ENCODE results near the gene ALDH4A1. TPM values are rescaled to one million over a fixed set of nuclear protein-coding genes. Genes with fewer than 3 reads are reported as not detected.

ALDH4A1 gene
- total and polyA plus RNA-seq, 4 donors, result 13.7 to 31.2 (median 23.5) TPM

DNA sequence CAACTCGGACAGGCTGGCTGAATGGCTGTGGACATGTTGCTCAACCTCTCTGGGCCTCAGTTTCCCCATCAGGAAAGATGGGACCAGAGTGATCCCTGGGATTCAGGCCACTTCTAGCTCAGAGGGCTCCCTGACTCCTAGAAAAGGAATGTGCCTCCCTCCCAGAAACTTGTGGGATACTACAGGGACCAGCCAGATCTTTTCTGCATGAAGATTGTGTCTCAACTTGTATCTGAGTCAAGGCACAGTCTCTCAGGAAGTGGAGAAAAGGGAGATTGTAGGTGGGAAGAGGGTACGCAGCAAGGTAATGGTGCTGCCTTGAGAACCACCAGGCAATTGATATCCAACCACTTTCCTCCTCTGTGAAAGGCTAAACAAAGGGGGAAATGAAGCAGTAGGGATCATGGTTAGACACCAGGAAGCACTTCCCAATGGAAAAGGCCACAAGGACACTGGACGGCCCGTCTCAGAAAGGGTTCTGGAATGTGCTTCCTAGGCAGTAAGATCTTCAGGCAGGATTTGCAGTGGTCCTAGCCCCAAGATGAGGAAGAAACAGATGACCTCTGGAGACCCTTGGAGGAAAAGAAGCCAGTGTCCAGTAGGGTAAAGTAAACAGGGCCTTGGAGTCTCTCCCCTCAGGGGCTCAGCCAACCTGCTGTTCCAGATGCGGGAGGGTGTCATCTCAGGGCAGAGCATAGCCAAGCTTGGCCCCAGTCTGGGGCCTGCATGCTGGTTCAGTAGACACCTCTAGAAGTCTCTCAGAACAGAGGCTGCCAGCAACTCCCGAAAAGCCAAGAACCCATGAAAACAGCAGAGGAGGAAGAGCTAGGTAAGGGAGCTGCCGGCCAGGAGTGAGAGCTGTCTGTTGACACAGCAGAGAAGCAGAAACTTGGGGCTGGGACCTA is 37.3 kb upstream of the ALDH4A1 start:
- Histone ChIP-seq H3K27me3 (ENCODE audit: control insufficient read depth, insufficient read depth, low read length) (no peaks in the 10 kb centered on the region), H3K9me3 (ENCODE audit: control insufficient read depth, insufficient read depth, low read length) (no peaks in the 10 kb centered on the region), H3K4me1 (ENCODE audit: control insufficient read depth, insufficient read depth, low read length) (peaks cover 98% of the 10 kb centered on the region), H3K4me3 (ENCODE audit: low read depth, low read length) (no peak overlapping the region), H3K27ac (ENCODE audit: low read depth, low read length) (no peak overlapping the region), H3K36me3 (ENCODE audit: control insufficient read depth, insufficient read depth, low read length) (peaks cover 10% of the 10 kb centered on the region)
- DNase-seq (ENCODE audit: low read depth in 4 of 6, low spot score in 6 of 6), result no peak
- WGBS (ENCODE audit: insufficient coverage), result 79% methylated on average over 6 of the region's 7 CpGs

DNA sequence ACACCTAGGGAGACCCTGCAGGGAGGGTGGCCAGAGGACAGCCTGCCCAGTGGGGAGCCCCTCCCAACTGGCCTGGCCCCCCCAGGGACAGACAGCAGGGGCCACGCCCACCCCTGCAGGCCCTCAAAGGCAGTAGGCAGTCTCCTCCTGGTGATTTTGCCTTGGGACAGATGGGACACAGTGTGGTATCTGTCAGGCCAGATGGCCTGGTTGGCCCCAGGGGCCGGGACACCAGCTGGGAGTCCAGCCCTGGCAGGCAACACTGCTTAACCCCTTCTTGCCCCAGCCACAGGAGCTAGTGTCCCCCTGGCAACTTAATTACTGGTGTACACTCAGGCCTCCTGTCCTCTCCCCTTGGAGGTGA is 36.3 kb upstream of the ALDH4A1 start:
- WGBS (ENCODE audit: insufficient coverage), result 21% methylated on average over 2 of the region's 2 CpGs
- no peak overlapping the region for H3K27ac ChIP-seq (ENCODE audit: low read depth, low read length)
- no peak overlapping the region for H3K4me3 ChIP-seq (ENCODE audit: low read depth, low read length)

DNA sequence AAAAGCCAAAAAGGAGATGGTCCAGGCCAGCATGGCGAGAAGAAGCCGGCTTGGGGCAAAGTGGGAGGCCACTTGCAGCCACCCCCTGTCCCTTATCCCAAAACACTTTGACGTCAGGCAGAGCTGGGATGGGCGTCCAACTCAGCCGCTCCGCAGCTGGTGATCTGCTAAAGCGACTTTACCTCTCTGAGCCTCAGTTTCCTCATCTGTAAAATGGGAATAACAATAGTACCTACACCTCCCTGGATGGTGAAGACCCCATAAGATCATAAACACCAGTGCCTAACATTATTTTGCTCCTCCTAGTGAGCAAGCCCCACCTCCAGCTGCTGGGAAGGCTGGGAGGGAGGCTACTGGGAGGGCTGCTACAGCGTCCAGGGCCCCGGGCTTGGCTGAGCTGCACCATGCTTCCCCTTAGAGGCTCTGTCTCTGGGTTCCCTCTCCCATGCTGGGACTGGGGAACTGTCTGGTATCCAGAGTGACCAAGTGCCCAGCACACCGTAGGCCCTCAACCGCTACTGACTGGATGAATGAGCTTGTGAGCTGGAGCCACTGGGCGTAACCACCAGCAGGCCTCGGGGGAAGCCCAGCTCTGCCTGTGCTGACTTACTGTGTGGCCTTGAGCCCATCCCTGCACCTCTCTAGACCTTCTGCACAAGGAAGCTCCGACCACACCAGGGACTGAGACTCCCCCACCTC is 35.8 kb upstream of the ALDH4A1 start:
- peaks cover 4% of the 10 kb centered on the region for H3K36me3 ChIP-seq (ENCODE audit: control insufficient read depth, insufficient read depth, low read length)
- no peak for DNase-seq (ENCODE audit: low read depth in 4 of 6, low spot score in 6 of 6)
- H3K9me3 ChIP-seq (ENCODE audit: control insufficient read depth, insufficient read depth, low read length), result no peaks in the 10 kb centered on the region
- H3K4me1 ChIP-seq (ENCODE audit: control insufficient read depth, insufficient read depth, low read length), result peaks cover 95% of the 10 kb centered on the region
- H3K4me3 ChIP-seq (ENCODE audit: low read depth, low read length), result no peak overlapping the region
- WGBS (ENCODE audit: insufficient coverage), result 75% methylated on average over 14 of the region's 14 CpGs
- H3K27ac ChIP-seq (ENCODE audit: low read depth, low read length), result no peak overlapping the region
- no peaks in the 10 kb centered on the region for H3K27me3 ChIP-seq (ENCODE audit: control insufficient read depth, insufficient read depth, low read length)

More for the DNA sequence above, 36.3 kb upstream of the ALDH4A1 start:
- no peak for DNase-seq (ENCODE audit: low read depth in 4 of 6, low spot score in 6 of 6)
- Histone ChIP-seq H3K9me3 (ENCODE audit: control insufficient read depth, insufficient read depth, low read length) (no peaks in the 10 kb centered on the region), H3K4me1 (ENCODE audit: control insufficient read depth, insufficient read depth, low read length) (peaks cover 94% of the 10 kb centered on the region), H3K27me3 (ENCODE audit: control insufficient read depth, insufficient read depth, low read length) (no peaks in the 10 kb centered on the region), H3K36me3 (ENCODE audit: control insufficient read depth, insufficient read depth, low read length) (peaks cover 9% of the 10 kb centered on the region)

DNA sequence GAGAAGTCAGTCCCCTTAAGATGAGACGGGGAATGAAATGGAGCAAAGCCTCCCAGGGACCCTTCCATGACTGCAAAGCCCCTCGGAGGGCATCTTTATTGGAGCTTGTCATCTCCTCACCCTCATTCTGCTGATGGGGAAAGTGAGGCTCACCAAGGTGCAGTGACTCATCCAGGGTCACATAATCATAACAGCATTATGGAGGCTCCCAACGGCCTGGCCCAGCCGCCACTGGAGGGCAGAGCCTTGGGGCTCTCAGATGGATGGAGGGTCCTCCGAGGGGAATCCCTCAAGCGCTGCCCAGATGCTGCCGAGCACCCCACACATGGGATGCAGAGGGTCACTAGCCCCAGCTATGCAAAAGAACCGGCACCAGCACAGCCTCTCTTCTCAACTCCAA is 35.2 kb upstream of the ALDH4A1 start:
- H3K27ac ChIP-seq (ENCODE audit: low read depth, low read length), result no peak overlapping the region
- WGBS (ENCODE audit: insufficient coverage), result 74% methylated on average over 8 of the region's 8 CpGs
- no peak for DNase-seq (ENCODE audit: low read depth in 4 of 6, low spot score in 6 of 6)

DNA sequence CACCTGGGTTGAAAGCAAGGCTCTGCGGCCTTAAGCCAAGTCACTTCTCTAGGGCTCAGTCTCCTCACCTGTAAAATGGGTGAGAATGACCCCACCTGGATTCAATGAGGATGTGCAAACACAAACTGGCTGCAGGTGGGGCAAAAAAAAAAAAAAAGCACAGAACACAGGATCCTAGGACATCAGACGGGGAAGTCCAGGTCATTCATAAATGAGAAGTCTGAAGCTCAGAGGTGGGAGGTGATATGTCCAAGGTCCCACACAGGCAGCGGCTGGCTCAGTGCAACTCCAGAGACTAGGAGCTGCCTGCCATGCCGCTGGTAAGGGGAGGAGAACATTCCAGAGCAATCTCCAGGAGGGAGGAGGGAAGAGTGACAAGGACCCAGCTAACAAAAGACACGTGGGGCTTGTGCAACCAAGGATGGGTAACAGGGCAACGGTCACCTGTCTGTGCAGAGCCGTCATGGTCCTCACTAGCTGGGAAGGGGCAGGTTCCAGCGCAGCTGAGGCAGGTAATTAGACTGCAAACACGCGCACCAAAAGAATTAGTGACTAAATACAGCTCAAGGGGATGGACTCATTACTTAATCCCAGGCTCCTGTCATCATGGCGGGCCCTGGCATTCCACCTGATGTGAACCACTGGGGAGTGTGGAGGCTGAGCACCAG is 34.6 kb upstream of the ALDH4A1 start:
- peaks cover 95% of the 10 kb centered on the region for H3K4me1 ChIP-seq (ENCODE audit: control insufficient read depth, insufficient read depth, low read length)

More for the DNA sequence above, 35.2 kb upstream of the ALDH4A1 start:
- Histone ChIP-seq H3K4me3 (ENCODE audit: low read depth, low read length) (no peak overlapping the region), H3K4me1 (ENCODE audit: control insufficient read depth, insufficient read depth, low read length) (peaks cover 95% of the 10 kb centered on the region), H3K27me3 (ENCODE audit: control insufficient read depth, insufficient read depth, low read length) (no peaks in the 10 kb centered on the region), H3K36me3 (ENCODE audit: control insufficient read depth, insufficient read depth, low read length) (peaks cover 3% of the 10 kb centered on the region), H3K9me3 (ENCODE audit: control insufficient read depth, insufficient read depth, low read length) (no peaks in the 10 kb centered on the region)

DNA sequence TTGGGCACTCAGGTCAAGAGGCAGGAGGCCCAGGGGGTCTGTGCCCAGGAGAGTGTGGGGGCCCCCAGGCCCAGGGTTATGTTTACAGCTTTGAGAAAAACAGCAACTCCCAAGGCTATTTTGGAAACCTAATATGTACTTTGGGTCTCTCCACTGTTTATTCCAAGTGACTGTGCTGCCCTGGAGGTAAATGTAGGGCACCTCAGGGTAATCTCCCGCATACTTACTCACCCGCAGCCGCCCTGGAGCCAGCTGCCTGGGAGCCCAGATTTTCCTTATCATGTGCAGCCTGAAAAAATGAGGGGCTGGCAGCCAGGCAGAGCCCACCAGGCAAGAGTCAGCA is 34.1 kb upstream of the ALDH4A1 start:
- Histone ChIP-seq H3K36me3 (ENCODE audit: control insufficient read depth, insufficient read depth, low read length) (peaks cover 3% of the 10 kb centered on the region), H3K9me3 (ENCODE audit: control insufficient read depth, insufficient read depth, low read length) (no peaks in the 10 kb centered on the region), H3K27me3 (ENCODE audit: control insufficient read depth, insufficient read depth, low read length) (no peaks in the 10 kb centered on the region), H3K27ac (ENCODE audit: low read depth, low read length) (no peak overlapping the region), H3K4me1 (ENCODE audit: control insufficient read depth, insufficient read depth, low read length) (peaks cover 95% of the 10 kb centered on the region), H3K4me3 (ENCODE audit: low read depth, low read length) (no peak overlapping the region)
- WGBS (ENCODE audit: insufficient coverage), result 79% methylated on average over 3 of the region's 3 CpGs
- DNase-seq (ENCODE audit: low read depth in 4 of 6, low spot score in 6 of 6), result no peak

More for the DNA sequence above, 34.6 kb upstream of the ALDH4A1 start:
- H3K9me3 ChIP-seq (ENCODE audit: control insufficient read depth, insufficient read depth, low read length), result no peaks in the 10 kb centered on the region
- H3K27ac ChIP-seq (ENCODE audit: low read depth, low read length), result no peak overlapping the region
- H3K36me3 ChIP-seq (ENCODE audit: control insufficient read depth, insufficient read depth, low read length), result peaks cover 3% of the 10 kb centered on the region
- WGBS (ENCODE audit: insufficient coverage), result 71% methylated on average over 8 of the region's 11 CpGs
- H3K27me3 ChIP-seq (ENCODE audit: control insufficient read depth, insufficient read depth, low read length), result no peaks in the 10 kb centered on the region
- no peak overlapping the region for H3K4me3 ChIP-seq (ENCODE audit: low read depth, low read length)
- DNase-seq (ENCODE audit: low read depth in 4 of 6, low spot score in 6 of 6), result no peak

DNA sequence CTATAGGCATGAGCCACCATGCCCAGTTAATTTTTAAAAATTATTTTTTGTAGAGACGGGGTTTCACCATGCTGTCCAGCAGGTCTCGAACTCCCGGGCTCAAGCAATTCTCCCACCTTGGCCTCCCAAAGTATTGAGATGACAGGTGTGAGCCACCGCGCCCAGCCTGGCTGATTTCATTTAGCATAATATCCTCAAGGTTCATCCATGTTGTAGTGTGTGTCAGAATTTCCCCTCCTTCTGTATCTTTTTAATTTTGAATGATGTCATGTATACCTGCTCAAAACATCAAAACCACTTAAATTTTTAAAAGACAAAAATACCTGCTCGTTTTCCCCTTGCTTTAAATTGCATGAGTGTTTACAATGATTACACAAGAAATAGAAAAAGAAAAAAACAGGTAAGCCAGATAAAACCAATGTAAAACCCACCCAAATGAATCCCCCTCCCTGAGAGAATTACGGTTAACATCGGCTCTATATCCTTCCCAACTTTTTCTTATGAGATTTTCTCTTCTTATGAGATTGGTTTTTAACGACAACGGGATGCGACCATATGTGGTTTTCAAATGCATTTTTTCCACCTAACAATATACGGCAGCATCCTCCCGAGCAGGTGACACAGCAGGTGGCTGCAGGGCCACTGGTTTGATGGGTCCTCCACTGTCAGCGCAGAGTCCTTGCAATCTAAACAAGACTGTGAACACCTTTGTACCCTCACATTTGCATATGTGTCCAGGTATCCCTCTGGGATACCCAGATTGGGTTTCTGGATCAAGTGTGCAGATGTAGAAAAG is 32.0 kb upstream of the ALDH4A1 start:
- peaks cover 78% of the 10 kb centered on the region for H3K4me1 ChIP-seq (ENCODE audit: control insufficient read depth, insufficient read depth, low read length)
- H3K27ac ChIP-seq (ENCODE audit: low read depth, low read length), result no peak overlapping the region
- DNase-seq (ENCODE audit: low read depth in 4 of 6, low spot score in 6 of 6), result no peak
- 67% methylated on average over 4 of the region's 14 CpGs for WGBS (ENCODE audit: insufficient coverage)
- no peaks in the 10 kb centered on the region for H3K27me3 ChIP-seq (ENCODE audit: control insufficient read depth, insufficient read depth, low read length)
- H3K9me3 ChIP-seq (ENCODE audit: control insufficient read depth, insufficient read depth, low read length), result no peaks in the 10 kb centered on the region
- no peak overlapping the region for H3K4me3 ChIP-seq (ENCODE audit: low read depth, low read length)
- H3K36me3 ChIP-seq (ENCODE audit: control insufficient read depth, insufficient read depth, low read length), result peaks cover 6% of the 10 kb centered on the region

DNA sequence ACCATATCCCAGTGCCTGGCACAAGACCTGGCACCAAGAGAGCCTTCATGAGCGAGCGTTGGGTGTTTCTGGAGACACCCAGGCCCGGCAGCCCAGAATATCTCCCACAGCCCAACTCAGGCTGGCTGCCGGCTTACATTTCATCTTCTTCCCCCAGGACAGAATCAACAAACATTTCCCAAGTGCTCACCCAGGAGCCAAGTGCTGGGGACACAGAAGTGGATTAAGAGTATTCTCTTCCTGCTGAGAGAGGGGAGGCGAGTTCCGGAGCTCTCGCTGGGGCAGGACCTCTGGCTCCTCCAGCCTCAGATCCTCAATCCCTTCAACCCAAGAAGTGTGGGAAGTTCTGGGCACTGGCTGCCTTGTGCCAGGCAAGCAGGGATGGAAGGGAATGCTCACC is 30.5 kb upstream of the ALDH4A1 start:
- Histone ChIP-seq H3K27me3 (ENCODE audit: control insufficient read depth, insufficient read depth, low read length) (no peaks in the 10 kb centered on the region), H3K4me3 (ENCODE audit: low read depth, low read length) (no peak overlapping the region), H3K4me1 (ENCODE audit: control insufficient read depth, insufficient read depth, low read length) (peaks cover 78% of the 10 kb centered on the region), H3K9me3 (ENCODE audit: control insufficient read depth, insufficient read depth, low read length) (no peaks in the 10 kb centered on the region), H3K36me3 (ENCODE audit: control insufficient read depth, insufficient read depth, low read length) (peaks cover 6% of the 10 kb centered on the region), H3K27ac (ENCODE audit: low read depth, low read length) (no peak overlapping the region)
- DNase-seq (ENCODE audit: low read depth in 4 of 6, low spot score in 6 of 6), result no peak
- WGBS (ENCODE audit: insufficient coverage), result 92% methylated on average over 2 of the region's 7 CpGs

DNA sequence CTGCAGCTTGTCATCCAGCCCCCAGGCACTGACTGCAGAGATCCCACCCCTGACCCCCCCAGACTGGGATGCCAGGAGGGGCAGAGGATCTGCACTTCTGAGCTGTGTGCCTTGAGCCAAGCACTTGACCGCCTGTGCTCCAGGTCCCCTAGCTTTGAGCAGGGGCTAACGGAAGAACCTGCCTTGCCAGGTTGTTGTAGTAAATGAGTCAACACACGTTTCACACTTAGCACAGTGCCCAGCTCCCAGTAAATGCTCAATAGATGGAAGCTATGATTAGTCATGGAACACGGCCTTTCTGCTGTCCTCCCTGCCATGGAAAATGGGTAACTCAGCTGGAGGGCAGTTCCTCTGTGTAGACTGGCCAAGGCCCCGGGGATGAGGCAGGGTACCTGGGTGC is 30.0 kb upstream of the ALDH4A1 start:
- Histone ChIP-seq H3K4me1 (ENCODE audit: control insufficient read depth, insufficient read depth, low read length) (peaks cover 78% of the 10 kb centered on the region), H3K27ac (ENCODE audit: low read depth, low read length) (no peak overlapping the region), H3K27me3 (ENCODE audit: control insufficient read depth, insufficient read depth, low read length) (no peaks in the 10 kb centered on the region), H3K4me3 (ENCODE audit: low read depth, low read length) (no peak overlapping the region), H3K9me3 (ENCODE audit: control insufficient read depth, insufficient read depth, low read length) (no peaks in the 10 kb centered on the region), H3K36me3 (ENCODE audit: control insufficient read depth, insufficient read depth, low read length) (peaks cover 8% of the 10 kb centered on the region)
- no peak for DNase-seq (ENCODE audit: low read depth in 4 of 6, low spot score in 6 of 6)
- WGBS (ENCODE audit: insufficient coverage), result 25% methylated on average over 4 of the region's 5 CpGs
